ENCODE measurements around the gene ANXA2. TPM values are rescaled to one million over a fixed set of nuclear protein-coding genes. Genes with fewer than 3 reads are reported as not detected.

Gene ANXA2
- 333 TPM for polyA plus RNA-seq (2012; ENCODE audit: insufficient read depth, insufficient read length, low read depth)

DNA sequence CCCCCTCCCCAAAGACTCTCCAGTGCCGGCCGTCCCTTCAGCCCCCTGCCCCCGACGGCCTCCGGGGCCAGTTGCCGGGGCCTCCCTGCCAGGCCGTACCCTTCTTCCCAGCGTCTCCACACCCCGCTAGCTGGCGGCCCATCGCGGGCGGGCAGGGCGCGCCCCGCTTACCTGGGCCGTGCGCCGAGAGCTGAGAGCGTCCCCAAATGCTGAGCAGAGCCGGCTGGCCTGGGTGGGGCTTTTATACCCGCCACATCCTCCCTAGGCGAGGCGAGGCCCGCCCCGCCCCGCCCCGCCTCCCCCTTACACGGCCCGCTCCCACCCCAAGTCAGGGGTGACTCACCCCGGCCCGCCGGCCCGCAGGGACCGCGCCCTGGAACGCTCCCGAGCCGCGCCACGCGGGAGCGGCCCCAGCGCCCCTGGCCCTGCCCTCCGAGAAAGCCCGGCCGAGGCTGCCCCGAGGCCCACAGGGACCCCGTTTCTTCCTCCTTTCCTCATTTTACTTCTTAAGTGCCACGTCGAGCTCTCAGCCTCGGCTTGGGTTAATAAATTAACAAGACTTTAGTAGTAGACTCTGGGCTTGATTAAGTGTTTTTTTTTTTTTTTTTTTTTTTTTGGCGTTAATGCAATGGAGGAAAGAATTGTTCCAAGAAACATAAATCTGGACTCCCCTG lies at the start of gene ANXA2:
ANXA2 (minus strand) TSS at position 215 of the 674 bp plus-strand sequence. CDS start 11,911 bp downstream, outside the sequence.
- Histone ChIP-seq H3K9me3 (no peaks in the 10 kb centered on the region), H3K27me3 (no peaks in the 10 kb centered on the region), H3K4me1 (peaks cover 34% of the 10 kb centered on the region), H3K4me3 (ENCODE audit: low read depth, low read length) (peak within 1 kb of the TSS; percentile 67), H3K36me3 (peaks cover 17% of the 10 kb centered on the region)
- TF ChIP-seq, protein P1, sequence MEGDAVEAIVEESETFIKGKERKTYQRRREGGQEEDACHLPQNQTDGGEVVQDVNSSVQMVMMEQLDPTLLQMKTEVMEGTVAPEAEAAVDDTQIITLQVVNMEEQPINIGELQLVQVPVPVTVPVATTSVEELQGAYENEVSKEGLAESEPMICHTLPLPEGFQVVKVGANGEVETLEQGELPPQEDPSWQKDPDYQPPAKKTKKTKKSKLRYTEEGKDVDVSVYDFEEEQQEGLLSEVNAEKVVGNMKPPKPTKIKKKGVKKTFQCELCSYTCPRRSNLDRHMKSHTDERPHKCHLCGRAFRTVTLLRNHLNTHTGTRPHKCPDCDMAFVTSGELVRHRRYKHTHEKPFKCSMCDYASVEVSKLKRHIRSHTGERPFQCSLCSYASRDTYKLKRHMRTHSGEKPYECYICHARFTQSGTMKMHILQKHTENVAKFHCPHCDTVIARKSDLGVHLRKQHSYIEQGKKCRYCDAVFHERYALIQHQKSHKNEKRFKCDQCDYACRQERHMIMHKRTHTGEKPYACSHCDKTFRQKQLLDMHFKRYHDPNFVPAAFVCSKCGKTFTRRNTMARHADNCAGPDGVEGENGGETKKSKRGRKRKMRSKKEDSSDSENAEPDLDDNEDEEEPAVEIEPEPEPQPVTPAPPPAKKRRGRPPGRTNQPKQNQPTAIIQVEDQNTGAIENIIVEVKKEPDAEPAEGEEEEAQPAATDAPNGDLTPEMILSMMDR (IDR thresholded peaks at IDR 0.05; ENCODE audit: low read depth, low read length), result no peak
- DNase-seq, result peak; percentile 86

DNA sequence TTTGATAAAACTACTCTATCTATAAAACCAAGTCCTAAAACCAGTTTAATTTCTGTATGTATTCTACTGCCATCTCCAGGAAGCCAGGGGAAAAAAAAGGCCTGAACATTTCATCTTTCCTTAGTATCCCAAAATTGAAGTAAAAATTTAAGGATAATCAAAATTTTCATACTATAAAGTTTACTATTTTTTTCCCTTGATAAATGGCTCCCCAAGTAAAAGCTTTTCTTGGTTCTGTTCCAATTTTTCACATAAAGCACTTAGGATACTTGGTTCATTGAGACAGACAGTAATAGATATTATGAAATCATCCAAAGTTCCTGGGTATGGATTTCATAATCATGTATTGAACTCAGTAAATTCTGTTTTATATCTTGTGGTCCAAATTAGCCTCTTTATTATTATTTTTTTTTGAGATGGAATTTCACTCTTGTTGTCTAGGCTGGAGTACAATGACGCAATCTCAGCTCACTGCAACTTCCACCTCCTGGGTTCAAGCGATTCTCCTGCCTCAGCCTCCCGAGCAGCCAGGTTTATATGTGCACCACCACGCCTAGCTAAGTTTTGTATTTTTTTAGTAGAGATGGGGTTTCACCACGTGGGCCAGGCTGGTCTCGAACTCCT lies 46.6 kb upstream of the ANXA2 start:
- no peak for DNase-seq
- TF ChIP-seq, protein P1 (IDR thresholded peaks at IDR 0.05; ENCODE audit: low read depth, low read length), result peak; percentile 59
- H3K36me3 ChIP-seq, result peaks cover 8% of the 10 kb centered on the region

DNA sequence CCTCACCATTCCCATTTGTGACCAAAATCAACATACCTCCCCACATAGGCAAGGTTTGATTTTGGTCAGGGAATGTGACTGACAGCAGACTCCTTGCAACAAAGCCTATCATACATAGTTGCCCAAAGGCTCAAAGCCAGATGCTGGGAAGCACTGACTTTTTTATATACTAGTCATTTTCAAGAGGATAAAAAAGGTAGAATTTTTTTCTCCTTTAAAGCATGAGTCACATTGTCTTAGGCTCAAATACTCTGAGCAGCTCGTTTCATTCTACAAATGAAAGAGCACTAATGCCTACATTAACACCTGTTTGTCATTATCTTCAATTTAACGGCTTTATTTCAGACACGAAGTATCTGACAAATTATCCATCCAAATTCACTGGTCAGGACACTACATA lies 45.0 kb upstream of the ANXA2 start:
- TF ChIP-seq, protein P1 (IDR thresholded peaks at IDR 0.05; ENCODE audit: low read depth, low read length), result no peak
- Histone ChIP-seq H3K27me3 (no peaks in the 10 kb centered on the region), H3K4me3 (ENCODE audit: low read depth, low read length) (no peak overlapping the region), H3K36me3 (no peaks in the 10 kb centered on the region; the same call in 1 of the 2 replicates), H3K9me3 (no peaks in the 10 kb centered on the region), H3K4me1 (no peaks in the 10 kb centered on the region)
- no peak for DNase-seq

More for the DNA sequence above, 46.6 kb upstream of the ANXA2 start:
- Histone ChIP-seq H3K9me3 (no peaks in the 10 kb centered on the region), H3K4me1 (no peaks in the 10 kb centered on the region), H3K27me3 (no peaks in the 10 kb centered on the region), H3K4me3 (ENCODE audit: low read depth, low read length) (no peak overlapping the region)

DNA sequence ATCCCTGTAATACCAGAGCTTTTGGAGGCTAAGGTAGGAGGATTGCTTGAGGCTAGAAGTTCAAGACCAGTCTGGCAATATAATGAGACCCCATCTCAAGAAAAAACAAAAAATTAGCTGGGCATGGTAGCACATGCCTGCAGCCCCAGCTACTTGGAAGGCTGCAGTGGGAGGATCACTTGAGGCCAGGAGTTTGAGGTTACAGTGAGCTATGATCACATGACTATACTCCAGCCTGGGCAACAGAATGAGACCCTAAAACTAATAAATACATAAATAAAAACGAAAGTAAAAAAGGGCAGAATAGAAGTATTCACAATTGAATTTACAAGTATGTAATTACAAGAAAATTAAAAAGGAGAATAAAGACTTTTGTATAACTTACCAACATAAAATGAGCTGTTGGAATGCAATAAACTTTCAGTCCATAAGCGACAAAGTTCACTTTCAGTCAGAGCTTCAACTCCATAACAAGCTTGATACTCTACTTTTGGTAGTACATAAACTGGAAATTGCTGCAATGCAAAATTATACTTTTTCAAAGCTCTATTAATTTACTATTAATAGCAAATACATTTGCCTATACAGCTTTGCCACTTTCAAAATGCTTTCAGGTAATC lies 44.4 kb upstream of the ANXA2 start:
- Histone ChIP-seq H3K4me3 (ENCODE audit: low read depth, low read length) (no peak overlapping the region), H3K36me3 (no peaks in the 10 kb centered on the region; the same call in 1 of the 2 replicates), H3K4me1 (no peaks in the 10 kb centered on the region), H3K9me3 (no peaks in the 10 kb centered on the region), H3K27me3 (no peaks in the 10 kb centered on the region)
- DNase-seq, result no peak
- TF ChIP-seq, protein P1 (IDR thresholded peaks at IDR 0.05; ENCODE audit: low read depth, low read length), result no peak

DNA sequence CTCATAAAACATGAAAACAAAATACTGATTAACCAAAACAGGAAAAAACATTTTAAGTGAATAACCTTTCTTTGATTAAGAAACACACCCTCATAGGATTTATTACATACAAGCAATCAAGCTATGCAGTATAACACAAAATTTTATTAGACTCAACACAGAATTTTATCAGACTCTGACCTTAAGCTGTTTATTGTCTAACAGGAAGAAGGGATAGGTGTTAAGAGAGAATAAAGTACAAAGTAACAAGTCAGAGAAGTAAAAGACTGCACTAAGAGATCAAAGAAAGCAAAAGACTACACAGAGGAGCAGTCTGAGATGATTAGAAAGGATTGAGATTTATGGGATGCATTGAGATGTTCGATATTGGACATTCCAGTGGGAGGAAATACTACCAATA lies 43.5 kb upstream of the ANXA2 start:
- Histone ChIP-seq H3K4me1 (no peaks in the 10 kb centered on the region), H3K9me3 (no peaks in the 10 kb centered on the region), H3K4me3 (ENCODE audit: low read depth, low read length) (no peak overlapping the region), H3K36me3 (no peaks in the 10 kb centered on the region; the same call in 1 of the 2 replicates), H3K27me3 (no peaks in the 10 kb centered on the region)
- no peak for DNase-seq
- TF ChIP-seq, protein P1 (IDR thresholded peaks at IDR 0.05; ENCODE audit: low read depth, low read length), result no peak
